K562 (cell line): ENCODE measurements around the gene LAMB3. TPM values are rescaled to one million over a fixed set of nuclear protein-coding genes. Genes with fewer than 3 reads are reported as not detected.
A peak's percentile ranks its signal among the peaks of the same experiment; 100 is the strongest.

Experiments used
- BRD9 ChIP-seq: fragments of 450-650 bp; IDR thresholded peaks from 2 replicates; pipeline ENCODE4 v1.6.1; 2018; ENCODE audit warnings: low read depth; ENCODE audit not compliant: partially characterized antibody
- CBX1 ChIP-seq: sonication (generic); IDR thresholded peaks from 2 replicates; pipeline ENCODE4 v1.6.1; 2016; ENCODE audit warnings: antibody characterized with exemption, low read depth, mild to moderate bottlenecking
- CBX2 ChIP-seq: fragments of 200-600 bp; sonication (generic); IDR thresholded peaks from one replicate; pipeline ENCODE4 v1.6.1; 2012; ENCODE audit warnings: mild to moderate bottlenecking, low read length, inconsistent platforms; ENCODE audit not compliant: insufficient read depth, poor library complexity, severe bottlenecking
- CCNT2 ChIP-seq: IDR thresholded peaks from 2 replicates; pipeline ENCODE4 v1.6.1; 2011; ENCODE audit warnings: borderline replicate concordance, low read depth, mild to moderate bottlenecking, moderate library complexity, mixed read lengths, low read length; ENCODE audit not compliant: insufficient read length; ENCODE audit errors: extremely low read depth
- CHD1 ChIP-seq: fragments of 200-600 bp; sonication (generic); IDR thresholded peaks from one replicate; pipeline ENCODE4 v1.6.1; 2012; ENCODE audit warnings: mild to moderate bottlenecking, moderate library complexity, low read length, inconsistent platforms
- DEAF1 ChIP-seq: fragments of 450-650 bp; formaldehyde crosslinking; IDR thresholded peaks from 2 replicates; pipeline ENCODE4 v1.4.0; 2020; ENCODE audit warnings: mild to moderate bottlenecking, moderate library complexity
- ESRRB ChIP-seq: fragments of 250-450 bp; sonication (Bioruptor Pico); IDR thresholded peaks from 2 replicates; pipeline ENCODE4 v1.5.0; 2020; ENCODE audit warnings: mild to moderate bottlenecking, moderate library complexity, borderline replicate concordance
- FOSL1 ChIP-seq: fragments of 200-800 bp; sonication (Bioruptor generic); conservative IDR thresholded peaks from 2 replicates; pipeline ENCODE4 v1.6.1; 2016; ENCODE audit warnings: missing genetic modification characterization, missing compliant biosample characterization
- GABPB2 ChIP-seq: fragments of 250-450 bp; sonication (Bioruptor Pico); conservative IDR thresholded peaks from 2 replicates; pipeline ENCODE4 v1.5.1; 2021; ENCODE audit warnings: mild to moderate bottlenecking
- GTF2E2 ChIP-seq: fragments of 200-800 bp; sonication (Bioruptor generic); IDR thresholded peaks from 2 replicates; pipeline ENCODE4 v1.6.1; 2016; ENCODE audit warnings: missing genetic modification characterization, missing compliant biosample characterization
- HDAC3 ChIP-seq: fragments of 450-650 bp; IDR thresholded peaks from 2 replicates; pipeline ENCODE4 v1.6.1; 2018; ENCODE audit warnings: borderline replicate concordance, mild to moderate bottlenecking, moderate library complexity; ENCODE audit not compliant: partially characterized antibody
- KLF16 ChIP-seq: IDR thresholded peaks from 2 replicates; pipeline ENCODE4 v1.6.1; 2016; ENCODE audit warnings: antibody characterized with exemption
- MYBL2 ChIP-seq, 2 experiments: fragments of 450-650 bp in 1 of 2; sonication (generic) in 1 of 2; formaldehyde crosslinking in 1 of 2; IDR thresholded peaks; 2 replicates each; pipeline versions ENCODE4 v1.6.1 to v1.8.1; 2017 to 2022; ENCODE audit warnings: borderline replicate concordance in 1 of 2, inconsistent platforms in 1 of 2, low read depth in 1 of 2, mild to moderate bottlenecking in 1 of 2, missing genetic modification reagents in 1 of 2, moderate library complexity in 1 of 2
- SMARCC2 ChIP-seq: fragments of 450-650 bp; IDR thresholded peaks from 2 replicates; pipeline ENCODE4 v1.6.1; 2017; ENCODE audit warnings: antibody characterized with exemption, moderate library complexity, mild to moderate bottlenecking, low read depth
- STAG1 ChIP-seq: sonication (generic); formaldehyde crosslinking; IDR thresholded peaks from 2 replicates; pipeline ENCODE4 v1.5.0; 2020; ENCODE audit warnings: missing genetic modification reagents, borderline replicate concordance
- TBP ChIP-seq: optimal IDR thresholded peaks from 2 replicates; pipeline ENCODE3; 2011; ENCODE audit warnings: low read depth, low read length, improper control_type of control experiment
- ZBTB1 ChIP-seq: sonication (generic); formaldehyde crosslinking; IDR thresholded peaks from 2 replicates; pipeline ENCODE4 v1.8.1; 2023; ENCODE audit warnings: missing genetic modification reagents, low read depth, mild to moderate bottlenecking, borderline replicate concordance
- polyA plus RNA-seq, 8 experiments: library from polyadenylated mRNA; depleted of rRNA in 4 of 8; stranded (reverse) in 5 of 8; unstranded in 3 of 8; fragments of >200 nt; fragmentation: Nextera tagmentation in 2 of 8; fragmentation: Illumina TruSeq in 1 of 8; extraction: Ambion mirVana in 2 of 8; extraction: Trizol in 1 of 8; gene quantifications; 2 replicates each; pipeline versions ENCODE4 v1.2.1 to v1.2.3, GENCODE V29; 2011 to 2014; ENCODE audit warnings: inconsistent platforms in 1 of 8, missing spikeins in 1 of 8
- total RNA-seq, 7 experiments: library from RNA; depleted of rRNA in 6 of 7; stranded (reverse); fragments of >200 nt in 6 of 7; fragmentation: Illumina TruSeq in 2 of 7; extraction: Trizol in 2 of 7; gene quantifications; 2 replicates each; pipeline versions ENCODE4 v1.2.1 to v1.2.3, GENCODE V29; 2011 to 2021; ENCODE audit warnings: low replicate concordance in 1 of 7
- TF ChIP-seq, protein P1 (sequence below): fragments of 450-650 bp; IDR thresholded peaks from 2 replicates; pipeline ENCODE4 v1.6.1; 2018; ENCODE audit not compliant: partially characterized antibody
- TF ChIP-seq, protein P2 (sequence below): fragments of 200-800 bp; sonication (Bioruptor generic); IDR thresholded peaks from 2 replicates; pipeline ENCODE4 v1.6.1; 2017; ENCODE audit warnings: missing genetic modification characterization, missing compliant biosample characterization

Gene LAMB3
- total and polyA plus RNA-seq, 9 of the 15 experiments (the other 6 are each of a cell fraction or from before 2014, with no cell fraction given) = 0.08 to 1.3 (median 0.91) TPM

GRCh38 chr1:209692745-209693504, 40.7 kb upstream of the LAMB3 start (continued):
- TF ChIP-seq, protein P1, sequence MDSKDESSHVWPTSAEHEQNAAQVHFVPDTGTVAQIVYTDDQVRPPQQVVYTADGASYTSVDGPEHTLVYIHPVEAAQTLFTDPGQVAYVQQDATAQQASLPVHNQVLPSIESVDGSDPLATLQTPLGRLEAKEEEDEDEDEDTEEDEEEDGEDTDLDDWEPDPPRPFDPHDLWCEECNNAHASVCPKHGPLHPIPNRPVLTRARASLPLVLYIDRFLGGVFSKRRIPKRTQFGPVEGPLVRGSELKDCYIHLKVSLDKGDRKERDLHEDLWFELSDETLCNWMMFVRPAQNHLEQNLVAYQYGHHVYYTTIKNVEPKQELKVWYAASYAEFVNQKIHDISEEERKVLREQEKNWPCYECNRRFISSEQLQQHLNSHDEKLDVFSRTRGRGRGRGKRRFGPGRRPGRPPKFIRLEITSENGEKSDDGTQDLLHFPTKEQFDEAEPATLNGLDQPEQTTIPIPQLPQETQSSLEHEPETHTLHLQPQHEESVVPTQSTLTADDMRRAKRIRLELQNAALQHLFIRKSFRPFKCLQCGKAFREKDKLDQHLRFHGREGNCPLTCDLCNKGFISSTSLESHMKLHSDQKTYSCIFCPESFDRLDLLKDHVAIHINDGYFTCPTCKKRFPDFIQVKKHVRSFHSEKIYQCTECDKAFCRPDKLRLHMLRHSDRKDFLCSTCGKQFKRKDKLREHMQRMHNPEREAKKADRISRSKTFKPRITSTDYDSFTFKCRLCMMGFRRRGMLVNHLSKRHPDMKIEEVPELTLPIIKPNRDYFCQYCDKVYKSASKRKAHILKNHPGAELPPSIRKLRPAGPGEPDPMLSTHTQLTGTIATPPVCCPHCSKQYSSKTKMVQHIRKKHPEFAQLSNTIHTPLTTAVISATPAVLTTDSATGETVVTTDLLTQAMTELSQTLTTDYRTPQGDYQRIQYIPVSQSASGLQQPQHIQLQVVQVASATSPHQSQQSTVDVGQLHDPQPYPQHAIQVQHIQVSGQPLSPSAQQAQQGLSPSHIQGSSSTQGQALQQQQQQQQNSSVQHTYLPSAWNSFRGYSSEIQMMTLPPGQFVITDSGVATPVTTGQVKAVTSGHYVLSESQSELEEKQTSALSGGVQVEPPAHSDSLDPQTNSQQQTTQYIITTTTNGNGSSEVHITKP = no peak
- TF ChIP-seq ZBTB1 (no peak), STAG1 (CRISPR knock-in tag) (peak; percentile 22; the same call in 1 of the 2 replicates), CBX2 (no peak), BRD9 (no peak), CHD1 (no peak), KLF16 (0 out of 2 replicates have a peak, but pooled peaks have one; percentile 13), MYBL2 (IDR thresholded peaks at IDR 0.05; ENCODE audit: low read depth) (no peak), MYBL2 (CRISPR knock-in tag; IDR thresholded peaks at IDR 0.05; ENCODE audit: borderline replicate concordance) (no peak), GABPB2 (no peak), CBX1 (no peak), GTF2E2 (no peak), DEAF1 (peak; percentile 99), SMARCC2 (no peak), FOSL1 (tag) (peak; percentile 43; the same call in 1 of the 2 replicates), HDAC3 (no peak), TBP (no peak), CCNT2 (no peak), ESRRB (no peak)
- TF ChIP-seq, protein P2, sequence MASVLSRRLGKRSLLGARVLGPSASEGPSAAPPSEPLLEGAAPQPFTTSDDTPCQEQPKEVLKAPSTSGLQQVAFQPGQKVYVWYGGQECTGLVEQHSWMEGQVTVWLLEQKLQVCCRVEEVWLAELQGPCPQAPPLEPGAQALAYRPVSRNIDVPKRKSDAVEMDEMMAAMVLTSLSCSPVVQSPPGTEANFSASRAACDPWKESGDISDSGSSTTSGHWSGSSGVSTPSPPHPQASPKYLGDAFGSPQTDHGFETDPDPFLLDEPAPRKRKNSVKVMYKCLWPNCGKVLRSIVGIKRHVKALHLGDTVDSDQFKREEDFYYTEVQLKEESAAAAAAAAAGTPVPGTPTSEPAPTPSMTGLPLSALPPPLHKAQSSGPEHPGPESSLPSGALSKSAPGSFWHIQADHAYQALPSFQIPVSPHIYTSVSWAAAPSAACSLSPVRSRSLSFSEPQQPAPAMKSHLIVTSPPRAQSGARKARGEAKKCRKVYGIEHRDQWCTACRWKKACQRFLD (CRISPR knock-in tag) = no peak
